HG03108 (cell line): ENCODE results near the gene GSN.
"Not testable (repeated sequence)": the region's sequence is repeated elsewhere in the genome, so short reads cannot be mapped to it uniquely, and the experiment has no call there.

Source experiments
- ATAC-seq: cut with Tn5 transposase; IDR thresholded peaks from one replicate; pipeline ENCODE4 v1.9.1; 2021; ENCODE audit warnings: moderate library complexity; ENCODE audit not compliant: unreplicated experiment

GSN gene

DNA sequence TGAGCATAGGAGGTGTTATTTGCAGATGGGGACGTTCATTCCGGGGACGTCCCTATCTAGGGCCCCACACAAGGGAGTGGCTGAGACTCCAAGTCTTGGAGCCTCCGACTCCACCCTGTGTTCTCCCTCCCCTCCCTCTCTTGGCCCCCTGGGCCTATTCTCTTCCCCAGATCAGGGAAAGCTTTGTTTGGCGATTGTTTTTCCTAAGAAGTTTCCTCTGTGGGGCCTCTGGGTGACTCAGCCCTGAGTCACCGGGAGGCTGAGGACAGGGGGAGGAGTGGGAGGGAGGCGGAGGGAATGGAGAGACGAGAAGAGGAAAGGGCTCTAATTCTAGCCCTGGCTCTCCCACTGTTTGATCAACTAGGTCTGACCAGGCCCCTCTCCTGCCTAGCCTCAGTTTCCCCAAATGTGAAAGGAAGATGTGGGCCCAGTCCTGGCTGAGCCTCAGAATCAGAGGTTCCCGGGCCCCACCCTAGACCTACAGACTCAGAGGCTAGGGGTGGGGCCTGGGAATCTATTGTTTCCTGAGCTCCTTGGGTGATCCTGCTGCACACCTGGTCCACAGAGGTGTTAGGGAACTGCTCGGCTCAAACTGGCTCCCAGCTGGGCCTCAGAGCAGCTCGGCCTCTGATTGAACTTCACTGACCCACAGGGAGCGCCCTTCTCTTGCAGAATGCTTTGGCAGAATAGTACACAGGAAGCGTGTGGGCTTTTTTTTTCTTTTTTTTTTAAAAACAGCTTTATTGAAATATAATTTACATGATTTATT lies 19.2 kb downstream of the GSN start:
- ATAC-seq = no peak

DNA sequence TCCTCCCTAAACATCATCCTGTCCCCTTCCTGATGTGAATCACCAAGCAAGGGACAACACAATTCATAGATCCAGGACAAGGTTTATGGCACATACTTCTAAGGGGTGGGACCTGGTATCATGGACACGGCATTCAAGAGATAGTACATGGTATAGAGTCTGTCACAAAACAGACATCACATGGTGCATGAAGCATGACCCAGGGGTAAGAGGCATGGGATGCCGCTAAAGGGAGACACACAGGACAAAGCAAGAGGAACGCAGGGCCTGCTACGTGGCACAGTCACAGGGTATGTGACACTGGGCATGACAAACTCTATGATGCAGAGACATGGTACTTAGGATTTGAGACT lies 20.7 kb downstream of the GSN start:
- ATAC-seq = no peak

DNA sequence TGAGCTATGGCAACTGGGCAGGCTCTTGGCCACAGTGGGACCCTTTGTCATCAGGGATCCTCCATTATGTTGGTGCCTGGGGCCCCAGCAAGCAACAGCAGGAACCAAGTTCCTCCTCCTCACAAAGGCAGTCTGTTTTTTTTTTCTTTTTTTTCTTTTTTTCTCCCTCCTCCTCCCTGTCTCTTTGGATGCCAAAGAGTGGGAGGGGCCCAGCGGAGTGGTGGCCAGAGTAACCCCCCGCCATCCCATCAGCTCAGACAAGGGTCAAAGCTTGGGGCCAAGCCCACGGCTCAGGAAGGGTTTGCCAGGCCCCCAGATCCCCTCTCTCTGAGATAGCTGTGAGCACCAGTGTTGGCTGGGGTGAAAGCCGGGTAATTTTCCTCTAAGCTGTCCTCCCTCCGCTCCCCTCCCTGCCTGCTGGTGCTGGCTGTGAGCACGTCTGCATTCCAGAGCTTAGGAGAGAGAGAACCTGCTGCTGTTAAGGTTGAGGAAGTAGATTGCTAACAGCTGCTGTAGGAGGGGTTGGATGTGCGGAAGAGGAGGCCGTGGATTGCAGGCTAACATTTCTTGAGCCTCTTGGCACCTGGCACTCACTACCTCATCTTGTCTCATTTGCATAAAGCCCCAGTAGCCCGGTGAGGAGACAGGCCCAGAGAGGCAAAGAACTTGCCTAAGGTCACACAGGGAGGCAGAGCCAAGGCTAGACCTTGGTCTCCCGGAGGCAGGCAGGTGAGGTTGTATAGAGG lies 21.2 kb downstream of the GSN start:
- no peak for ATAC-seq

GRCh38 chr9:121289772-121290370 lies 21.9 kb downstream of the GSN start:
- ATAC-seq = no peak

- not testable (repeated sequence) for ATAC-seq
Observed at GRCh38 chr9:121291536-121291935, 23.6 kb downstream of the GSN start.

DNA sequence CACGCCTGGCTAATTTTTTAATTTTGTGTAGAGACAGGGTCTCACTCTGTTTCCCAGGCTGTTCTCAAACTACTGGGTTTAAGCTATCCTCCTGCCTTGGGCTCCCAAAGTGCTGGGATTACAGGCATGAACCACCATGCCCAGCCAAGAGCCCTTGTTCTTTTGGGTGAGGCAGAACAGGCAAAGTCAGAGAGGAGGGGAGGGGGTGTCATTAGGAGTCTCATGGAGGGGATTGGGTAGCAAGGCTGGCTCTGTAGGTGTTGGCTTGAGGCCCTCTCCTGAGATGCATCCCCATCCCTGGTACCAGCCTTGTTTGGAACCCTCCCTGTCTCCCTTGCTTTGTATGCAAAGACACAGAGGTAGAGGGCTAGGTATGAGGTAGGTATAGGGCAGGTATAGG lies 24.1 kb downstream of the GSN start:
- ATAC-seq = no peak

DNA sequence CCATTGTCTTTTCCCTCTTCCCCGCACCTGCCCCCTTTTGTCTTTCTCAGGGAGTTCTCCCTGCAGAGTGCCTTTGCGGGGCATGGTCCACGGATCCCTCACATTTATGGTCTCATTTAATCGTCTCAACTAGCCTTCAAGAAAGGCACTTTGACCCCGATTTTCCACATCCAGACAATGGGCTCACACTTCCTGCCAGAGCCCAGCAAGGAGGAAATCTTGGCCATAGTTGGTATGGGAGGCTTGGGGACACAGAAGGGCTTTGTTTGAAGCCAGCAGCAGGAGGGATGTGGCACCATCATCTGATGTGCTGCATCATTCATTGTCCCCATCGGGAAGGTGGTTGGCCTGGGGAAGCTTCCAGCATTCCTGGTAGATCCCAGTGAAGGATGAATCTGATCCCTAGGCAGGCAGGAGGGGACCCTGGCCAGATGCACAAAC lies 24.9 kb downstream of the GSN start:
- ATAC-seq = no peak

GRCh38 chr9:121294151-121294743 lies 26.3 kb downstream of the GSN start:
- no peak for ATAC-seq

DNA sequence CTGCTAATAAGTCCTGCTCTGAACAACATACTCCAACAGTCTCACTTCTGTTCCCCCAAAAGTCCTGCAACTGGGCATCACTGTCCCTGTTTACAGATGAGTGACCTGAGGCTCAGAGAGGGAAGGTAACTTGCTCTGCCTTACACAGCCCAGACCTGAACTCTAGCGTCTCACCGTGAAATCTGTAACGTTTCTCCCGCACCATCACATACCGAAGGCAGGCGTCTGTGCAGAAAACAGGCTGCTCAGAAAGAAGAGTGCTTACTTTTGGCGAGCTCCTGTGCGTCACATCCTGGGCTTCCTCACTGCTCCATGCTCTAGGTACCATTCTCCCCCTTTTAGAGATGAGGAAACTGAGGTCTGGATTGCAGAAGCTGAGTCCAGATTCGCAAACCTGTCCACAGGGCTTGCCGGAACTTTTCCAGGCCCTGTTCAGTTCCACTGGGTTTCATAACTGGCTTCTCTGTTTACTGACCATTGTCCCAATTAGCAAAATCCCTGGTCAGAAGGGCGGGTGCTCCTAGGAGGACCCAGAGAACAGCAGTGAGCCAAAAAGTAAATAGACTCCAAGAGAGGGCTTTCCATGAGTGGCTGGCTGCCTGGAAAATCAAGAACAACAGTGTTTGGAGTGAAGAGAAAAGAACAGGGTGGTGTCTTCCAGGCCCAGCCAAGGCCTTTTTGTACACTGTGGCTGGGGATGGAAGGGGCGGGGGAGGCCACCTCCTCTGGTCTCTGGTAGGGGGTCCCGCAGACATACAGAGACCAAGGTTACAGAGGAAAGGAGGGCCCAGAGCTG lies 27.1 kb downstream of the GSN start:
- ATAC-seq = no peak

DNA sequence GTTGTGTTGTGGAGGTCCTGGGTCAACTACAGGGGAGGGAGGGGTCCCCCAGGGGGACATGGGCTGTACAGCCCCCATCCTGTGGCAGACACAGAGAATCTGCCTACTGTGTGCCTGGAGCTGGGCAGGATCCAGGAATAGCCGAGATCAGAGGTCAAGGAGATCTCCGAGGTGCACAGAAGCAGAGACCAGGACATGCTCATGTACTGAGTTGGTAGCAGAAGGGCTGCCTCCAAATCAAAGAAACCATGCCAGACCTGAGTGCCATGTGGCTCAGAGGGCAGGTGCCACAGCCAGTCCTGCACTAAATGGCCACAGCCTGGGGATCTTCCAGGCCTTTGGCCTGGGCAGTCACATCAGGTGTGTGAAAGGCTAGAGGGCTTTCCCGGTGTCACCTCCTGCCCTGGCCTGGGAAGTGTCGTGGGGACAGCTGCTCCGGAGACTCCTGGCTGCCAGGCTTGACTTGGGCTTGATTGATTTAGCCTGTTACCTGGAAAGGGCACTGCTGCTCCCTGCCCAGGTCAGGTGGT lies 27.8 kb downstream of the GSN start:
- ATAC-seq = no peak

GRCh38 chr9:121296213-121297127 lies 28.5 kb downstream of the GSN start:
- ATAC-seq = no peak

DNA sequence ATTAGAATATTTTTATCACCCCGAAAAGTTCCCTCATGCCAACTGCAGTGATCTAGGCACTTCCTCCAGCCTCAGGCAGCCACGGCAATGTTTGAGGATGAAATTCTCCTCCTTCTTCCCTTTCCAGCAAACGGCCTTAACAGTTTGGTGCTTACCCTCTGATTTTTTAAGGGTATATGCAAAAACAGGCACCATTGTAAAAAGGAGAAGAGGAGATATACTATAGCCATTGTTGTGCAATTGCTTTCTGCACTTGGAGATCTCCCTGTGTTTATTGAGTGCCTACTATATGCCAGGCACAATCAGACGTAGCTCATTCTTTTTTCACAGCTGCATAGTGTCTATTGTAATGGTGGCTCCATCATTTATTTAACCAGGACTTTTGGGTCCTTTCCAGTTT lies 29.4 kb downstream of the GSN start:
- ATAC-seq = no peak

DNA sequence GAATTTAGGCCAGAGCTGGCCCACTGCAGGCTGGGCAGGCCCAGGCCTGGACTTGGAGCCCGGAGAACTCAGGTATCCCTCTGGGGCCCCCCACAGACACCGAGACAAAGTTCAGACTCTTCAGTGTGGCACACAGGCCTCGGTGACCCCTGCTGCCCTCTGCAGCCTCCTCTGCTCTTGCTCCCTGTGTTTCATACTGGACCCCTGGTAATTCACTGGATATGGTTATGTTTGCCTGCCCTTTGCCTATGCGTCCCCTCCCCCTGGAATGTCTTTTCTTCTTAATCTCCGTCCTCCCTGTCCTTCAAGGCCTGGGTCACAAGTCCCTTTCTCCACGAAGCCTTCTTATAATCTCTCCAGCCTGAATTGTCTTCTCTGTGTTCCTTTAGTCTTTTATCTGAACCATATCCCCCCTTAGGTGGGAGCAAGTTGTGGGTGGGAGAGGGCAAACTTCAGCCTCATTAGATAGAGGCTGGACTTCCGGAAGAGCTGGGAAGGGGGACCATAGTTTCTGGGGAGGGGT lies 30.1 kb downstream of the GSN start:
- ATAC-seq = no peak

GRCh38 chr9:121298689-121299466 lies 30.9 kb downstream of the GSN start:
- no peak for ATAC-seq

- no peak for ATAC-seq
Observed at GRCh38 chr9:121299467-121300282, 31.7 kb downstream of the GSN start.

- no peak for ATAC-seq
Observed at GRCh38 chr9:121300283-121301119, 32.5 kb downstream of the GSN start.

GRCh38 chr9:121301881-121302286 lies 33.9 kb downstream of the GSN start:
- no peak for ATAC-seq
